Activated CD8-positive, alpha-beta memory T cell treated with anti-CD3 and anti-CD28 coated beads, Interleukin-2, amount 50 U/mL, for 4 hours (primary cell): ENCODE measurements around the gene SP3.

ENCODE experiments used
- DNase-seq: peaks from one replicate; pipeline ENCODE4 v3.0.0-alpha.2; 2020

Gene SP3

GRCh38 chr2:173965372-173966025, at the start of gene SP3:
TSS of gene SP3 (minus strand) at chr2:173965373. CDS start at chr2:173965171, 202 bp downstream.
- peak; percentile 94 for DNase-seq

GRCh38 chr2:174014699-174015070, 49.5 kb upstream of the SP3 start:
- DNase-seq, result no peak

- DNase-seq, result no peak
These were observed 49.0 kb upstream of the SP3 start for GRCh38 chr2:174014011-174014698.

- DNase-seq, result no peak
These were observed 48.2 kb upstream of the SP3 start for GRCh38 chr2:174013315-174013751.

- DNase-seq, result peak; percentile 49
These were observed 47.5 kb upstream of the SP3 start for GRCh38 chr2:174012347-174013314.

DNA sequence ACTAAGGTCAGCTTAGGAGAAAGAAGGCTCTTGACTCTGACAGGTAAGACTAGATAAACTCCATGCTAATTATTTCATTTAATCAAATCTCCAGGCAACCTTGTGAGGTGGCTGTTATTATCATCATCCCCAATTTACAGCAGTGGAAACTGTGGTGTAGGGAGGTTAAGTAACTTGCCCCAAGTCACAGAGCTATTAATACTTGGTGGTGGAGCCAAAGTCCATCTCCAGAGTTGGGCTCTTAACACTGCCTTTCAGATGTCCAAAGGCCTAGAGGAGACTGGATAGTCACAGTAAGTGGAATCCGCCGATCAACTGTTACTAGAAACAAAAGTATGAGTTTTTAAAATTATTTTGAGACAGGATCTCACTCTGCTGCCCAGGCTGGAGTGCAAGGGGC, 46.6 kb upstream of the SP3 start:
- DNase-seq, result no peak

GRCh38 chr2:174011173-174011572, 46.0 kb upstream of the SP3 start:
- DNase-seq, result no peak

- DNase-seq, result no peak
These were observed 44.5 kb upstream of the SP3 start for GRCh38 chr2:174009488-174010223.

DNA sequence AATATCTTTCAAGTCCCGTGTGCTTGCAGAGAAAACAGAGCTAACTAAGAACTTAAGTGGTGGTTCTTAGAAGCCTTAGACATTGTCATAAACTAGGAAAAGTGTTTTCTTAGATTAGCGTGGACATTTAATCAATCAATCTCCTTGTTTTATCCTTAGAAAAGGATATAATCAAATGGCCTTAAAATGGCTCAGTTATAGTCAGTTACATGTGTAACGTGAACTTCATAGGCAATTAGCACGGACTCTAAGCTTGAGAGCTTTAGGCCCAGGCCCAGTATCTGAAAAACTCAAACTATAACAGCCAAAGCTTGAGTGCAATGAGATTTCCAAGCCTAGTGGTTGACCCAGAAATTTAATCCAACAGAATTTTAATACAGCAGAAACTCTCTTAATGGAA, 43.5 kb upstream of the SP3 start:
- DNase-seq, result no peak

DNA sequence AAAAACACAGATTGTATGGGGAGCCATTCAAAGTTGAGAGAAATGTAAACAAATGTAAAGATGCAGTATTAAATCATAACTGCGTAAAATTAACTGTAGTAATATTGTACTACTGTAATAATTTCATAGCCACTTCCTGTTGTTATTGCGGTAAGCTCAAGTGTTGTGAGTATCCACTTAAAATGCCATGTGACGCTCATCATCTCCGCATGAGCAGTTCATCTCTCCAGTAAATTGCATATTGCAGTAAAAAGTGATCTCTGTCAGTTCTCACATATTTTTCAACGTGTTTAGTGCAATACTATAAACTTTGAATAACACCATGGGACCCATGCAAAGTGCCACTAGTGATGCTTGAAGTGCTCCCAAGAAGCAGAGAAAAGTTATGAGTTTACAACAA, 41.8 kb upstream of the SP3 start:
- no peak for DNase-seq

- DNase-seq, result no peak
These were observed 40.7 kb upstream of the SP3 start for GRCh38 chr2:174005801-174006419.

GRCh38 chr2:174004905-174005605, 39.9 kb upstream of the SP3 start:
- no peak for DNase-seq

DNA sequence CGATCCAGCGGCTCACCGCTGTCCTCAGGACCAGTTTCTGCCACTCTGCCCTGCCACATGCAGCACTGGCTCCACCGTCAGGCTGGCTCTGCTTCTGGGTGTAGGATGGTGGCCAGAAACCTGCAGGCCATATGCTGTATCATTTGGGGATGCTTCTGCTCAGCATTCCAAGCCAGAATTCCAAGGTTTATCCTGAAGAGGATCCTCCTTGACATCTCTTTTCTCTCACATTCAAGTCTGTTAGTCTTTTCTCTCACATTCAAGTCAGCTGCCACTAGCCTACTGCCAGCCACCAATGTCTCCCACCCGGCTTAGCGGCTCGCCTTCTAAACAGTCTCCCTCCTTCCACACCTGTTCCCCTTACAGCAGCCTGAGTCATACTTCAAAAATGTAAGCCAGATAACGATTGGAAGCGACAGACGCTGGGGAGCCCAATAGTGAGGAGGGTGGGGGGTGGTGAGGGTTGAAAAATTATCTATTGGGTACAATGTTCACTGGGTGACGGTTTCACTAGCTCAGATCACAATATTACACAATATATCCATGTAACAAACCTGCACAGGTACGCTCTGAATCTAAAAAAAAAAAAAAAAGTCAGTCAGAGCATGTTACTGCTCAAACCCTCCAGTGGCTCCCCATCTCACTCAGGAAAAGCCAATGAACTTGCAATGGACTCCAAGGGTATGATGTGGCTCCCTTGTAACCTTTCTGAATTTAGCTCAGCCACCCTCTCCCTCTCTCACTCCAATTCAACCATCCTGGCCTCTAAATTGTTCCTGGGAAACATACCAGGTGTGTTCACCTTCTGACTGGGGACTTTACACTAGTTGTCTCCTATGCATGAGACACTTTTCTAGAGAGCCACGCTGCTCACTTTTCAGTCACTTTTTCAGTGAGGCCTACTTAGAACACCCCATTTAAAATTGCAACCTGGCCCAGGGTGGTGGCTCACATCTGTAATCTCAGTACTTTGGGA, 38.8 kb upstream of the SP3 start:
- DNase-seq, result no peak

DNA sequence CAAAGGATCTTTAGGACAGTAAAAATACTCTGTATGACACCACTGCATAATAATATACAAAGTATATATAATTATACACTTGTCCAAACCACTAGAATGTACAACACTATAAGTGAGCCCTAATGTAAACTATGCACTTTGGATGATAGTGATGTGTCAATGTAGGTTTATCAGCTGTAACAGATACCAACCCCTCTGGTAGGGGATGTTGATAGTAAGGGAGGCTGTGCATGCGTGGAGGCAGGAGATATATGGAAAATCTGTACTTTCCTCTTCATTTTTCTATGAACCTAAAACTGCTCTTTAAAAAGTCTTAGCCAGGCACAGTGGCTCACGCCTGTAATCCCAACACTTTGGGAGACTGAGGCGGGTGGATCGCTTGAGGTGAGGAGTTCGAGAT, 37.5 kb upstream of the SP3 start:
- no peak for DNase-seq

DNA sequence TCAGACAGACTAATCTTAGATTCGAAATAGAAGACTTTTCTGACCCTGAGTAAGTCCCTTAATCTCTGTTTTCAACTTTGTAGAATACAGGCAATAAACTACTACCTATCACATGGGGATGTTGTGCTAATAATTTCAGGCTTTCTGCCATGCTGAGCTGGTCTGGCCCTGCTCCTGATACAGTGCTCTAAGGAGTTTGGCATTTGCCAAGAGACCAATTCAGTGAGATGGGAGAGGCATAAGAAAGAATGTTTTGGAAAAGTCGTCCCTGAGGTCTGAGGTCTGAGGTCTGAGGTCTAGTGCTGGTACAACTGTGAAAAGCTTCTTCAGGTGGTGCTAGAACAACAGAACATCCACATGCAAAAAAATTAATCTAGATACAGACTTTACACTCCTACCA, 35.9 kb upstream of the SP3 start:
- no peak for DNase-seq

DNA sequence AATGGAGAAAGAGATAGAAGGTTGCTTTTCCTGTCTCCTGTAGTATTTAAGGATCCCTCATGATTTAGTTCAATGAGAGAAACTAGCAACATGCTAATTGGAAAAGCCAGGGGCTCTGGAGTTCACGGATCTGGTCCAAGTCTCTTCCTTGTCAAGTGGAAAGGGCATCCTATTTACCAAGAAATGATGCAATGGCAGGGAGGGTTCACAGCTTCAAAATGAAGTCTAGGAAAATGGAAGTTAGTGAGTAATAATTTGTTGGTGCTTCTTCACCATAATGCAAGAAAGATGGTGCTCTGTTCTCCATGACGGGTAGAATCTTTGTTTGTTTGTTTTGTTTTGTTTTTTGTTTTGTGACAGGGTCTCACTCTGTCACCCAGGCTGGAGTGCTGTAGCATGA, 34.6 kb upstream of the SP3 start:
- DNase-seq, result no peak

GRCh38 chr2:173999272-173999671, 34.1 kb upstream of the SP3 start:
- no peak for DNase-seq

GRCh38 chr2:173998386-173998785, 33.2 kb upstream of the SP3 start:
- no peak for DNase-seq

GRCh38 chr2:173997753-173998152, 32.6 kb upstream of the SP3 start:
- DNase-seq, result no peak

DNA sequence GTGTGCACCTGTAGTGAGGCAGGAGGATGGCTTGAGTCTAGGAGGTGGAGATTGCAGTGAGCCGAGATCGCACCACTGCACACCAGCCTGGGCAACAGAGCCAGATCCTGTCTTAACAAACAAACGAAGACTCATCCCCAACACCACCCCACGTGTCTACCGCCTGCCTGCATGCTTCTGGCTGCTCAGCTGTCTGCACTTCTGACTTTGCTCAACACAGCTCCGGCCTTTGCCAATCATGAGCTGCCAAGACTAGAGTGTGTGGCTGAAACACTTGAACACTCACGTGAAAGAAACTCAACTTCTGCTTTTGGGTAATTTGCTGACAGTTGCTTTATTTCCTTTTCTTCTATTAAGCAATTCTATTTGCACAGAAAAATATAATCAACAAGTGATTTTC, 32.1 kb upstream of the SP3 start:
- no peak for DNase-seq

GRCh38 chr2:173996766-173997165, 31.6 kb upstream of the SP3 start:
- DNase-seq, result no peak
